Measurements from ENCODE around the gene TTC23L.

The TTC23L gene

DNA sequence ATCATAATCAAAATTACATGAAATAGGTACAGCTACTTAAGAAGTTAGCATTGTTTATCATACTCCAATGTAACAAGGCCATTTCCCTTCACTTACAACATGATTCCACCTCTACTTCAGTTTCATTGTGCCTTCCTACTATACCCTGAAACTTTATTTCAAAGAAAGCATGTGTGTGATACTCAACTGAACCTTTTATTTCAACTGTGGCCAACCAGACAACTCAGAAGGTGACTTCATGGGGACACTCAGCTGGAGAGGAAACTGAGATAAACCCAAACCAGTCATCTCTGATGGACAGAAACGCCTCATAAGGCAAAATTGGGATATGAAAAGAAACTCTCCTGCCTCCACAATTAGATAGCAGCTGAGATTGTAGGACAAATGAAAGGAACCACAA lies 5.9 kb upstream of the TTC23L start:
- DNase-seq (ENCODE audit: low read depth): no peak

DNA sequence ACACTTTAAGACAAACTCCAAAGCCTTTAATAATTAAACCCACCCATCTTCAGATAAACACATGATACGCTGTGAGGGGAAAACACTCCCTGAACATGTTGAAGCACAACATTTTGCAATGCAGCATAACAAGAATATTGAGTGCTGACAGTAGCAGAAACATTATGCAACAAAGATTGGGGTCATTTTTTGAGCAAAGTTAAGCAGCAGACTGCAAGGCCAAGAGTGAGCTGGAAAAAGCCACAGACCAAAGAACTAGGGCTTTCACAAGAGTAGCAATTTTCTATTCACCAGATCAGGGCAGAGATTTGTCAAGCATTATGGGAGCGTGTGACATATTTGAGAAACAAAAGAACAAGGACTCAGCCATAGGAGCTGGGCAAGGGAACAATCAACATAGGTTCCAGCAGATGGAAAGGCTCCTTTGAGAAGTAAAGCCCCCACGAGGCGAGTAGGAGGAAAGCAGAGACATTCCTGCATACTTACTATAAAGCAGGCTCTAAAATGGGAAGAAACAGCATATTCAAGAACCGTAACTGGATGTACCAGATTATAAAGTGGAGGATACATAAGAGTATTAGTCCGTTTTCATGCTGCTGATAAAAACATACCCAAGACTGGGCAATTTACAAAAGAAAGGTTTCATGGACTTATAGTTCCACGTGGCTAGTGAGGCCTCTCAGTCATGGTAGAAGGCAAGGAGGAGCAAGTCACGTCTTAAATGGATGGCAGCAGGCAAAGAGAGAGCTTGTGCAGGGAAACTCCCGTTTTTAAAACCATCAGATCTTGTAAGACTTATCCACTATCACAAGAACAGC lies 4.8 kb upstream of the TTC23L start:
- DNase-seq (ENCODE audit: low read depth): peak; percentile 95

DNA sequence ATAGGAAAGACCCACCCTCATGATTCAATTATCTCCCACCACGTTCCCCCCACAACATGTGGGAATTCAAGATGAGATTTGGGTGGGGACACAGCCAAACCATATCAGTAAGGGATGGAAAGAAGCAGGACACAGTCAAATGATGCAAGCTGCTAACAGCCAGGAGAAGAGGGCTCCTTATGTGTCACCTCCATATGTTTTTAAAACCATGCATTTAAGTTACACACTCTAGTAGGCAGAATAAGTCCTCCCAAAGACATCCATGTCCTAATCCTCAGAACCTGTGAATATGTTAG lies 4.2 kb upstream of the TTC23L start:
- no peak for DNase-seq (ENCODE audit: low read depth)

DNA sequence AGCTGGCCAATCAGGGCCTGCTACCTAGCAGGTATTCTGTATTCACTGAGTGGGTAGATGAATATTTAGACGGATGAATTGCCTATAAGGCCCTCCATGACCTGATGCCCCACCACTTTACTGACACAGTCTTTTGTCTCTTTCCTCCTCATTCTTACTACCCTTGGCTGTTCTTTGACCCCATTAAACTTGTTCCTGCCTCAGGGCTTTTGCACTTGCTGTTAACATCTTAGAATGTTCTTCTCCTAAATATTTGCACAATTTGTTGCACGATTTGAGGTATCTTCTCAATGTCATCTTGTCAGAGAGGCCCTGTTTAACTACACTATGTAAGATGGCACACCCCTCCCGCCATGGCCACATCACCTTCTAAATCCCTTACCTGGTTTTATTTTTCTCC lies 3.3 kb upstream of the TTC23L start:
- DNase-seq (ENCODE audit: low read depth): no peak

- DNase-seq (ENCODE audit: low read depth): no peak
Observed at GRCh38 chr5:34841816-34842215, 2.9 kb downstream of the TTC23L start.

DNA sequence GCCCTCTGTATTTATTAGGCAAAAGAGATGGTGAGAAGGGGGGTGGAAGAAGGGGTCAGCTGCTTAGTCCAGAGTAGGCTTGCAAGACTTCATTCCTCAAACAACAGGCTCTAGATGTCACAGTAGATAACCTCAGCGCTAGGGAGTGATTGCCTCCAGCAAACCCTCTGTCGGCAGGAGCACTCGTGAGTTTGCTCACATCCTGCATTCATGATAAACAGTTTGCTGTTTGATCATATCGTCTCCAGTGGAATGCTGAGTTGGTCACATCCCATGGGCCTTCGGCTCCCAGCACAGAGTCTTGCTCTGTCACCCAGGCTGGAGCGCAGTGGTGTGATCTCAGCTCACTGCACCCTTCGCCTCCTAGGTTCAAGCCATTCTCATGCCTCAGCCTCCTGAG lies 3.6 kb downstream of the TTC23L start:
- no peak for DNase-seq (ENCODE audit: low read depth)

- DNase-seq (ENCODE audit: low read depth): no peak
Observed at GRCh38 chr5:34843497-34843896, 4.5 kb downstream of the TTC23L start.

DNA sequence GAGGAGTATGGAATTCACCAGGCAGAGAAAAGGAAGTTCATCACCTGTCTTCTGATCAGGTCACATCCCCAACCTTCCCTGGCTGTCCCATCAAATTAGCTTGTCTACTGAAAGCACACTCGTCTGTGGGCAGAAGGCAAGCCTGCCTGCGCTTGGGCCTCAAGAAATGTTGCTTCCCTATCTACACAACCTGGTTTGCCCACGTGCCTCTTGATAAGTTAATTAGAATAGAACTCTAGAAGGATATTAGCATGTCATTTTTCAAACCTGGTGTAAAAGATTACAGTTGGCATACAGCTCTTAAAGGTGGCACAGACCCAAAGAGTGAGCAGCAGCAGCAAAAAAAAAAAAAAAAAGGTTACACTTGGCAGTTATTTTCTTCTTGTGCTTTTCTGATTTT lies 5.1 kb downstream of the TTC23L start:
- no peak for DNase-seq (ENCODE audit: low read depth)

DNA sequence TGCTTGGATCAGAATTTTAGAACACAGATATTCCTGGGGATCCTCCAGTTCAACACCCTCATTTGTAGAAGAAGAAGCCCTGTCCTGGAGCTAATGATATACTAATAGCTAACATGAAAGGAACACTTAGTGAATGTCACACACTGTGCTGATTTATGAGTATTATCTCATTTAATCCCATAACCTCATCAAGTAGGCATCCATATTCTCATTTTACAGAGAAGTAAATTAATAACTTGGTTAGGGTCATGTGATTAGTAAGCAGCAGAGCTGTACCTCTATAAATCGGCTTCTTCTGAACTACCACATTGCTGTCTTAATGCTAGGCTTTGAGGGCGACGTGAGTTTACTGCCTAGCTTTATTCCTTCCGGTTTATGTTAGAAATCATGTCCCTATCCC lies 6.0 kb downstream of the TTC23L start:
- DNase-seq (ENCODE audit: low read depth): no peak

- DNase-seq (ENCODE audit: low read depth): no peak
Observed at GRCh38 chr5:34847056-34847455, 8.1 kb downstream of the TTC23L start.

GRCh38 chr5:34847552-34847951 lies 8.6 kb downstream of the TTC23L start:
- no peak for DNase-seq (ENCODE audit: low read depth)

- DNase-seq (ENCODE audit: low read depth): no peak
Observed at GRCh38 chr5:34848230-34848629, 9.3 kb downstream of the TTC23L start.

DNA sequence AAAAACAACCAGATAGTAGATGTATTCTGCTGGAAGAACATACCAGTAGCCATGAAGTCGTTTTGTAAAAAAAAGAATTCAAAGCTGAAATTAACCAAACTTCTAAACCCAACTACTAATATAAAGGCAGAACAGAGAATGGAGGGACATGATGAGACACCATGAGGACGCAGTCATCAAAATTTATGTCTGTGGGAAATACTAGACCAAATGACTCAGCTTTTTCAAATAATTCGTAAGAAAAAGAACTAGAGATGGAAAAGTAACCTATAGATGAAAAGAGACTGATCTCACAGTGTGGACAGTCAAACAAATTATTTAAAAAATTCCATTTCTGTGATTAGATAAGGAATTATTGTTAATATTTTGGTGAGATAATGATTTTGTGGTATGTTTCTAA lies 10.3 kb downstream of the TTC23L start:
- DNase-seq (ENCODE audit: low read depth): peak; percentile 40

DNA sequence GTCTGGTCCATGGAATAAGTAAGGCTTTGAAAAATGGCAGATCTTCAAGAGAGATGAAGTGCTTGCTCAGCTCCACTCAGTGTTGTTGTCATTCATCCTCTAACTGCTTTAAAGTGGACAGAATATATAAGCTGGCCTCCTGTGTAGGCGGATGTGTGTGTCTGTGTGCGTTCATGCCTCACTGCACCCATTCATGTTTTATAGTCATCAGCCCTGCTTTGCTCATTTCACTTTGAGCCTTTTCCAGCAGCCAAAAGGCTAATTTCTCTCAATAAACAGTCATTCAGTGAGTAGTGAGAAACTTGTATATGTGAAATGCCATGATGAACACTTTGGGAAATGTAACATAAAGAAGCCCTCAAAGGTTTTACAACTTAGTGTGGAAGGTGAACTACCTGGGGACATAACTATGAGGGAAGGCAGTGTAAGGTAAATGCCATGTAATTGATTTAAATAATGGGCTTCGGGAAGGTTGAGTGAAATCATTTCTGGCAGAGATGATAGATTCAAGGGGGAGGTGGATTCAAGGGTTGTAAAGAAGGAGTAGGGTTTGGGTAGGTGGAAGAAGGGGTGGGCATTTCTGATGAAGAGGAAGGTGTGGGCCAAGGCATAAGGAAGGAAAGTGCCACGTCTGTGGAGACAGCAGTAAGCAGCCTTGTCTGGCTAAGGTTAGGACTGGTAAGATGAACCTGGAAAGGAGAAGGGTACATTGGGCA lies 15.7 kb downstream of the TTC23L start:
- DNase-seq (ENCODE audit: low read depth): no peak

GRCh38 chr5:34857161-34857560 lies 18.2 kb downstream of the TTC23L start:
- DNase-seq (ENCODE audit: low read depth): no peak

GRCh38 chr5:34857894-34858293 lies 18.9 kb downstream of the TTC23L start:
- DNase-seq (ENCODE audit: low read depth): no peak

GRCh38 chr5:34858790-34859189 lies 19.8 kb downstream of the TTC23L start:
- peak; percentile 50 for DNase-seq (ENCODE audit: low read depth)

- DNase-seq (ENCODE audit: low read depth): no peak
Observed at GRCh38 chr5:34859253-34859652, 20.3 kb downstream of the TTC23L start.

DNA sequence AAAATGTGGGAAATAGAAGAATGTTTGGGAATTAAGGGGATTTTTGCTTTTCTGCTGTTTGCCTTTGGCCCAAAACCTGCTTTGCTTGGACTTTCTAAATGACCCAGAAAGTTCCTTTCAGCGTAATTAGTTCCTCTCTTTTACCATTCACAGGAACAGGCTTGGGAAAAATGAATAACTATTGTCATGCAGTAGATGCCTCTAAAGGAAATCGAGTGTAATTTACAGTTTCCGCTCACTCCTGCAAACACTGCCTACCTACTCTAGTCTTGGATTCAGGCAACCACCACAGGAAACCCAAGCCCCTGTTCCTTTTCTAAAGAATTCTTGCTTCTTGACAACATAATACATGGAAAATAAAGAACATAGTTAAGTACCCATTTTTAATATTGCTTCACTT lies 25.0 kb downstream of the TTC23L start:
- DNase-seq (ENCODE audit: low read depth): no peak

DNA sequence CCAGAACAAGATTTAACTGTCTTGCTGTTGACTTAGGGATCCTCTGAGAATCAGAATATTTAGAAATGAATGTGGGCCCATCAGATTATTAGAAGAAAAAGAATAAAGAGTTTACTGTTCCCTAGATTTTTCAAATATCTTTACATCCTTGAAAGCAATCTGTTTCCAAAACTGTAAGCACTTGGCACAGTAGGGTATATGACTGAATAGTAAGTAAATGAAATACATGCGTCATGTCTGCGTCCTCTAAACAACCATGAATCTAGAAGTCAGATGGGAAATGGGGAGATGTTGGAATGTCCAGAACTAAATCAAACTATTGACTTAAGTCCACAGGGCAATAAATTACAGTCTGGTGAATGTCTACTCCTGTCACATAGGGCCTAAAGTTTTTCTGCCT lies 26.1 kb downstream of the TTC23L start:
- no peak for DNase-seq (ENCODE audit: low read depth)

DNA sequence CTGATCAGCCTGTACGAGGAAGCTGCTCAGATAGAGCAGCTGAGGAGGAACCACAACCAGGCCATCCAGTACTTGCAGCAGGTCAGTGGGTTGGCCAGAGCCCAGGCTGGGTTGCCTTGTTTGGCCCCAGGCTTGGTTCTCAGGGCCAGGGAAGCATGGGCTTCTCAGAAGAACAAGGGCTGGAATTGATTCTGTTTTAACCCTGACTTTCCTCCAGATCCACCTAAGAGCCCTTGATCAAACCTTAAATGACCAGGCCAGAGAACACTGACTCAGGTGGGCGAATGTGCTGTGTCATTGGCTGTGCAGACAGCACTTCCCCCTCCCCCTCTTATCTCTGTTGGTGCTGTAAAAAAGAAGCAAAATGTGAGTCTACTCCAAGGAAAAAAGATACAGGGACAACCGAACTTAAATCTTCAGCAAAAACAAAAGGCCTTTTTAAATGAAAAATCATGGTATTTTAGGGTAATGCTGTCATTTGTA lies 28.1 kb downstream of the TTC23L start:
- no peak for DNase-seq (ENCODE audit: low read depth)

DNA sequence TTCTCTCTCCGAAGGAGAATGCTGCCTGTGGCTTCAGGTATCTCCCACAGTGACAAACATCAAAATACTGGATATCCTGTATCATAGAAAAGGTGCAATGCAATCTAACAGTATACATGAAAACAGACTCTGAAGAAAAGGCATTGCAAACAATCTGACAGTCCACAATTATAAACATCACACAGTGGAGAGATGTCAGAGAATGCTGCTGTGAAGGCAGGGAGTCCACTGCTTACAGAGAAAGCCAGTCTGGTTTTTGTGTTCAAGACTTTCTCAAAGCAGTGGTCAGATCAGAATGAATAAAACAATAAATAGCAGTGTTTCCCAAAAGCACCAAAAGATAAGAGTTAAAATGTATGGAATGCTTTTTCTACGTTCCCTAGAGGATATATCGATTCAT lies 28.7 kb downstream of the TTC23L start:
- DNase-seq (ENCODE audit: low read depth): no peak

- no peak for DNase-seq (ENCODE audit: low read depth)
Observed at GRCh38 chr5:34868791-34869190, 29.8 kb downstream of the TTC23L start.

GRCh38 chr5:34869256-34869655 lies 30.3 kb downstream of the TTC23L start:
- no peak for DNase-seq (ENCODE audit: low read depth)
